Stimulated activated CD8-positive, alpha-beta memory T cell treated with anti-CD3 and anti-CD28 coated beads, Interleukin-12 subunit alpha, Interleukin-12 subunit beta, amount 100 ng/mL, for 24 hours (primary cell): Measurements from ENCODE around the gene IPO7.

Source experiments
- DNase-seq: peaks from one replicate; pipeline ENCODE4 v3.0.0-alpha.2; 2020; ENCODE audit errors: extremely low read depth

Gene IPO7

DNA sequence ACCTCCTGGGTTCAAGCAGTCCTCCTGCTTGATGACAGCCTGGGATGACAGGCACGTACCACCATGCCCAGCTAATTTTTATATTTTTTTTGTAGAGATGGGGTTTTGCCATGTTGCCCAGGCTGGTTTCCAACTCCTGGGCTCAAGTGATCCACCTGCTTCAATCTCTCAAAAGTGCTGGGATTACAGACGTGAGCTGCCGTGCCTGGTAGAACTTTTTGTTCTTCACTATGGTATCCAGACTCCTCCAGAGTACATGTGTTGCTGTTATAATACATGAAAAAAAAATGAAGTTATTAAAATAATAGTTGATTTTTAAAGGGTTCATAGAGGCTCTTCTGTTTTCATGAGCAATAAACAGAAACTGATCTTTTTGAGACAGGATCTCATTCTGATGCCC lies 105.9 kb downstream of the IPO7 start:
- DNase-seq = no peak

DNA sequence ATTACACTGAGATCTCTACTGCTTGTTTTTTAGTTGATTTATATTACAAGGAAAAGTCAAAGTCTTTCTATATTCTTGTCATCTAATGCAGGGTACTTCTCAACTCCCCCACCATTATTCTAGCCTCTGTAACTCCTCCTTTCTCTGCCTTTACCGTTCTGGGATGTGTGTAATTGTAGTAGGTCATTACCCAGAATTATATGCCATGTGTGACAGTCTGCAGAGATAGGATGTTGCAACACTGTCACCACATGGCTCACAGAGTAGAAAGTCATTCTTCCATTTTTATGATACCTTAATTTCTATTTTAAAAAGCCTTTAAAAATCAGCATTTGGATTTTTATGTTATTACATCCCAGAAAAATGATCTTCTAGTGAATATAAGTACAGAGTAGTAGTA lies 109.0 kb downstream of the IPO7 start:
- no peak for DNase-seq

DNA sequence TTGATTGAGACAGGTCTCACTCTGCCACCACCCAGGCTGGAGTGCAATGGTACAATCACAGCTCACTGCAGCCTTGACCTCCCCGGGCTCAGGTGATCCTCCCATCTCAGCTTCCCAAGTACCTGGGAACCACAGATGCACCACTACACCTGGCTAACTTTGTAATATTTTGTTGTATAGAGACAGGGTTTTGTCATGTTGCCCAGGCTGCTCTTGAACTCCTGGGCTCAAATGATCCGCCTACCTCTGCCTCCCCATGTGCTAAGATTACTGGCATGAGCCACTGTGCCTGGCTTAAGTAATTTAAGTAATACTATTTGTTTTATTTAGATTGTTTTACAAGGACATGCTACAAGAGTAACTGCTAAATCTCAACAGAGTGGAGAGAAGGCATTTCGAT lies 109.9 kb downstream of the IPO7 start:
- no peak for DNase-seq

DNA sequence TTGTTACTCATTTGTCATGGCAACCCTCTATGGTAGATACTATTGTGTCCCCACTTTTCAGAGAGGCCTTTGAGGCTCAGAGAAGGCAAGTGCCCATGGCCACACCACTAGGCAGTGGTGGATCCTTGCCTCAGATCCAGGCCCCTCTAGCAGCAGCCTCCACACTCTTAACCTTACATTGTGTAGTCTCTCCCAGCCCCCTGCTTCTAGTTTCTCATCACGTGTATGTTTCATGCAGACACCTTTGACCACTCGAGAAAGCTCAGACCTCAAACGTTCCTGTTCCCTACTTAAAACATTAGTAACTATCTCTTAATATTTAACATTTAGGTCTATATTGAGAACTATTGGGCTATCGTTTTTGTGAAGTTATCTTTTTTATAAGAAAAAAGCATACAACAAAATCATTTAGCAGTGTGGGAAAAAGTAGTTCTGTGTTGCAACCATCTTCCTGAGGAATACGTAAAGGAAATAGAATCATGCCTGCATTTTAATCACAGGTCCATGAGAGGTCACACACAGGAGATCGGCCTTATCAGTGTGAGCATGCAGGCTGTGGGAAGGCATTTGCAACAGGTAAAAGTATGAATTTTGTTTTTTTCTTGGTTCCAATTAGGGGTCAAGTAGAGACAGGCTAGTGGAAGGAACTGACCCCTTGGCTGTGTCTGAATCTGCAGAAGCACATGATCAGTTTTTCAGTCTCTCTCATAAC lies 111.5 kb downstream of the IPO7 start:
- DNase-seq = no peak
